Skeletal muscle cell (primary cell): Measurements from ENCODE around the gene DPM1.
A peak's percentile ranks its signal among the peaks of the same experiment; 100 is the strongest.

Source experiments
- DNase-seq: peaks from one replicate; pipeline ENCODE4 v3.0.0-alpha.2; 2010; ENCODE audit warnings: low read depth
- H3K4me3 ChIP-seq: 2 replicates; pipeline ENCODE4 v1.5.1; 2011; ENCODE audit warnings: low read depth, mild to moderate bottlenecking, control low read depth, low read length, moderate library complexity

Gene DPM1

GRCh38 chr20:50932691-50933280 lies 25.5 kb downstream of the DPM1 start:
- DNase-seq = no peak
- no peak overlapping the region for H3K4me3 ChIP-seq

GRCh38 chr20:50932016-50932485 lies 26.3 kb downstream of the DPM1 start:
- DNase-seq = no peak
- H3K4me3 ChIP-seq = peak overlapping the region; percentile 55

DNA sequence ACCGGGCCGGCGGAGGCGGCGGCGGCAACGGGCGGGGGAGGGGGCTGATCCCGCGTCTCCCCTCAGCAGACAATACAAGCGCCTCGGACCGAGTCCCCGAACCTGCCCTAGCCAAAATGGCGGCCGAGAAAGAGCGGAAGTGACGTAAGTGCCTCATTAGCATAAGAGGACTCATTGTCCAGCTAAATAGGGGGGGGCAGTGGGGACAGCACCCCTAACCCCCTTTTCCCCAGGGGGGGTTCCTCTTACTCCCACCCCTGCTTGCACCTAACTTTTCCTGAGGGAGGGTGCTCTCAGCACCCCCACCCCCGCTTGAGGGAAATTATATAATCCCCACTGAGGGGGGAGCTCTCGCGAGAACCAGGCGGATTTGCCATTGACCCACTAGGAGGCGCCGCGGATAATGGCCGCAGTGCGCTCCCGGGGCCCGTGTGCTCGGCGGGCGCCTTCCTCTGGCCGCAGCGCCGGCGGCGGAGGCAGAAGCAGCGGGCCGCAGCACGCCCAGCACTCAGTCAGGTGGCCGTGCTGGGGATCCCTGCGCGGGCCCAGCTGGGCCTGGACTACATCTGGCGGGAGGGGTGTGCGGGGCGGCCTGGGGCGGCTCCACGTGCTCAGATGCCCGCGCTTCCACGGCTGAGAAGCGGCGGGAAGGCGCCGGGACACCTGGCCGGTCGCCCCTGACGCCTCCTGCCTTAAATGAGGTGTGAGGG lies 26.9 kb downstream of the DPM1 start, which contains the start of gene ADNP:
TSS of gene ADNP (minus strand) at position 132 of the 710 bp plus-strand sequence. CDS start 27,441 bp downstream, outside the sequence.
- DNase-seq = peak; percentile 90
- H3K4me3 ChIP-seq = peak within 1 kb of the TSS; percentile 84

DNA sequence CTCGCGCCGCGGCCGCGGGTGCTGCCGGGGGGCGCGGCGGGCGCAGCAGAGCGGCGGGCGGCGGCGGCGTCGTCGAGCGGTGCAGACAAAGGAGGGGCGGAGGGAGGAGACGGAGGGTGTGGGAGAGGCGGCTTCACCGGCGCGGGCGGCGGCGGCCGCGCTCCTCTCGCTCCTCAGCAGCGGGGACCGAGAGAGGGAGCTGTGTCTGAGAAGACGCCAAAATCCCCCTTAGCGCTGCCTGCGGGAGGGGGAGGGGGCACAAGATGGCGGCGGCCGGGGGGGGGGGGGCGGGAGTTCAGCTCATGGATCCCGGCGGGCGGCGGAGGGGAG lies 27.4 kb downstream of the DPM1 start:
- no peak for DNase-seq
- peak overlapping the region; percentile 55 for H3K4me3 ChIP-seq

GRCh38 chr20:50930139-50930975 lies 28.0 kb downstream of the DPM1 start:
- DNase-seq = no peak
- peak overlapping the region; percentile 84 for H3K4me3 ChIP-seq

- H3K4me3 ChIP-seq = peak overlapping the region; percentile 84
- DNase-seq = peak; percentile 89
These were observed 28.8 kb downstream of the DPM1 start for GRCh38 chr20:50929299-50930138.

DNA sequence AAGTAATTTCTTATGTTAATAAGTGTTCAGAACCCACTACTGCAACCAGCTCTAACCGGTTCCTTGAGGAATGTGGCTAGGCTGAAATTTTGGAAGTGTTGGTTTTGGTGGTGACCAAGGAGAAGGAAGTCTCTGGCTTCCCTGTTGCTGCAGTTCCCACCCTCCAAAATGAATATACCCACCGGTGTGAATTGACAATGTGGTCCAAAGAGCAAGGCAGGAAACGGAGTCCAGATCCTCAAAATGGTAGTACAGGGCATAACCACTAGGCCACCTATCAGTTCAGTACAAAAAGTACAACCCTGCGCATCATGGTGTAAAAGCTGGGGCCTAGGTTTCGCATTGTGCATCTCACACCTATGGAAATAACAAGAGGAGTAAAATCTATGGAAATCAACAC lies 29.9 kb downstream of the DPM1 start:
- peak overlapping the region; percentile 84 for H3K4me3 ChIP-seq
- no peak for DNase-seq

DNA sequence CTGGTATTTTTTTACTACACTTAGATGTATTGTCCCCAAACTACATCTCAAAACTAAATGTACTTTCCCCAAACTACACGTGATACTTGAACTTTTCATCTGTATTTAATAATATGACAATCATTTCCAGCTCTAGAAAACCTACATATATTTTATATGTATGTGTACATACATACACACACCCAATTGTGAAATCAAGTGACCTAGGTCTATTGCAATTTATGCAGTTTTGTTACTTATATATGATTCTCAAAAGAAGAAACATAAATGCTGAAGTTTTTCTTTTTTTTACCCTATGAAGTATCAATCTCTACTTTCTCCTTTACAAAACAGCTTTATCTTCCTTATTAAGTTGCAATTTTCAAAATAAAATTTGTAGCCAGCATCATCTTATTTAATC lies 31.8 kb downstream of the DPM1 start:
- no peak for DNase-seq

GRCh38 chr20:50924261-50924920 lies 33.9 kb downstream of the DPM1 start:
- H3K4me3 ChIP-seq = no peak overlapping the region
- no peak for DNase-seq

More for the DNA sequence above, 31.8 kb downstream of the DPM1 start:
- no peak overlapping the region for H3K4me3 ChIP-seq

- H3K4me3 ChIP-seq = no peak overlapping the region
- no peak for DNase-seq
These were observed 36.4 kb downstream of the DPM1 start for GRCh38 chr20:50921803-50922501.

DNA sequence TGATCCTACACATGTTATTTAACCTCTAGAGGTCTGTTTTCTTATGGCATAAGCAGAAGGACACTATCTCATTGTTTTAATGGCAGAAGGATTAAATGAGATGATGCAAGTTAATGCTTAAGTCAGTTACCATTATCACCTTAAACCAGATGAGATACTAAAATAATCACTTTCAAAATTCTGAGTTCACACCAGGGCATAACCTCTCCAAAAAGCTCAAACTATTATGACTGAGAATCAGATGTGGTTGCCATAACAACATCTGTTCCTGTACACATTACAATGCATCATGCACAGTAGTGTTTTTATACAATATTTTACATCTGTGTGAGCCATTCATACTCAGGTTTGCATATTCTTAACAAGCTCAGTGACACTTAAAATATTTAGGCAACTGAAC lies 37.3 kb downstream of the DPM1 start:
- no peak overlapping the region for H3K4me3 ChIP-seq
- no peak for DNase-seq

GRCh38 chr20:50919567-50919966 lies 38.8 kb downstream of the DPM1 start:
- H3K4me3 ChIP-seq = no peak overlapping the region
- peak; percentile 60 for DNase-seq

DNA sequence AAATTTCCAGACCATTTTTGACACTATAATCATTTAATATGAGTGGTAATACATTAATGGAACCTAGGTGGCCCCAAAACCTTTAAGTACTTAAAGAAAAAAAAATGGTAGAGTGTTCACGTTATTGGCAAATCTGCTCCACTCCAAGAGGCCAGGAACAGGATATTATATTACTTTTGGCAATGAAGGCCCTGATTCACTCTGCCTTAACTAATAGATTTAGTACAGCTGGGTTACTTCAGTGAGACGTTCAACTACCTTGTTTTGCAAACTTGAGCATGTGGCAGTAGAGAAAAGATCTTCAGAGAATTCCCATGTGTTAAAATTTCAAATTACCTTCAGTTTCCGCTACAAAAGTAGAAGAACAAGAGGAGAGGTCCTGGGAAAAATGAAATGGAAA lies 39.9 kb downstream of the DPM1 start:
- DNase-seq = peak; percentile 44
- no peak overlapping the region for H3K4me3 ChIP-seq

DNA sequence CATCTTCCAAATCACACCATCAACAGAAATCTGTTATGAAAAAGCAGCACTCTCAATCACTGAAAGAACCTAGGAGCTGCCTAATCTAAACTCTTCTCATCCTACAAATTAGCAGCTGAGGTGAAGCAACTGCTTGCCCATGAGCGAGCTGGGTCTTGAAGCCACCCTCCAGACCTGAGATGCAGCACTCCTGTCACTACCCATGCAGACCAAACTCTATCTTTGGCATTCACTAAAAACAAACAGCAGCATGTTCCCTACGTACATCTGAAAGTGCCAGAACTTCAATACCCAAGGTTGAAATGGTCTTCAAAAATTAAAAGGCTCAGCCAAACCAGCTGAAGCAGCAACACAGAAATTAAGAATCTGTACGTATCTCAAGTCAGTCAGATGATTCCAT lies 41.4 kb downstream of the DPM1 start:
- no peak overlapping the region for H3K4me3 ChIP-seq

DNA sequence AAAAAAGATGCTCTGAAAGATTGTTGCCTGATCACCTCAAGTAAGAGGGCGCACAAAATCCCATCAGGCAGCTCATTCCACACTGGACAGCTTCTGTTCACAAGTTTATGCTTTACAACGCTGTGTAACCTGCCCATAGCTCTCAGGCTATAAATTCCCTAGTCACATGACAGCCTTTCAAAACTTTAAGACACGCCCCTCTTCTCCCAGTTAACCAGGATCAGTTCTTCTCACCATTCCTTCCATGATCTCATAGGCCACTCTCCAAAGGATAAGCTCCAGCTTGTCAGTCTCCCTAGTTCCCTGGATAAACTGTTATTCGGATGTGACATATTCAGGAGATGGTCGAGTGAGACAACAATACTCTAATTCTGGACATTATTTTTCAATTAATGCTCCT lies 42.1 kb downstream of the DPM1 start:
- DNase-seq = no peak
- H3K4me3 ChIP-seq = no peak overlapping the region

More for the DNA sequence above, 41.4 kb downstream of the DPM1 start:
- no peak for DNase-seq

GRCh38 chr20:50915424-50915823 lies 42.9 kb downstream of the DPM1 start:
- no peak for DNase-seq

GRCh38 chr20:50913690-50914375 lies 44.5 kb downstream of the DPM1 start:
- H3K4me3 ChIP-seq = no peak overlapping the region
- DNase-seq = no peak

More at GRCh38 chr20:50915424-50915823, 42.9 kb downstream of the DPM1 start:
- no peak overlapping the region for H3K4me3 ChIP-seq

- H3K4me3 ChIP-seq = no peak overlapping the region
- DNase-seq = no peak
These were observed 46.6 kb downstream of the DPM1 start for GRCh38 chr20:50911716-50912115.
